ENCODE data around the gene TACC2.

The TACC2 gene

DNA sequence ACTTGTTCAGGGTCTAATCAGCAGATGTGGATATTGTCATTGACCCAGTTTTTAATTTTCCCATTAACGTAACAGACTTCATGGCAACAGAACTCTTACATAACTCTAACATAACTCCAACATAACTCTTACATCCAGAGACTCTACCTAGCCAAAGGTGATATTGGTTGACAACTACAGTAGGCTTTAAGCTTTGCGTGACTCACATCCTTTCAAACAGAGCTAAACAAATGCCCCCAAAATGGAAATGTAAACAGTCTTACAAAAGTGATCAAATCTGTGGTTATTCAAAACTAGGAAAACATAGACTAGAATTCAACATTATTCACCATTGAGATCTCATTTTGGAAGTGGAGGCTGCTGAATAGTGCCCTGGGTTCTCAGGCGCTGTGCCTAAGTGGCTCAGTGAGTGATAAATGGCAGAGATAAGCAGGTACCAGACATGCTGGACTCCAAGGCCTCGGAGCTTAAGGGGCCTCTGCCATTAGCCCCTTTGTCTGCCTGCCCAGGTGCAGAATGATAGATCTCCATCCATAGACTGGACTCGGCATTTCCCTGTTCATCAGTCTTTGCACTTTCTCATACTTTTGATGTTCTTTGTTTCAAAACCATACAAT lies 247.8 kb downstream of the TACC2 start:
- no peaks in the 10 kb centered on the region for H3K27me3 ChIP-seq (ENCODE audit: insufficient read depth, low read length)
- no peaks in the 10 kb centered on the region for H3K9me3 ChIP-seq (ENCODE audit: low read length)
- H3K4me3 ChIP-seq (ENCODE audit: low read length), result no peak overlapping the region
- peaks cover 64% of the 10 kb centered on the region for H3K36me3 ChIP-seq (ENCODE audit: insufficient read depth, low read length)
- no peak overlapping the region for H2AFZ ChIP-seq (ENCODE audit: low read depth, low read length)
- H3K4me1 ChIP-seq (ENCODE audit: insufficient read depth, low read length), result peaks cover 20% of the 10 kb centered on the region

DNA sequence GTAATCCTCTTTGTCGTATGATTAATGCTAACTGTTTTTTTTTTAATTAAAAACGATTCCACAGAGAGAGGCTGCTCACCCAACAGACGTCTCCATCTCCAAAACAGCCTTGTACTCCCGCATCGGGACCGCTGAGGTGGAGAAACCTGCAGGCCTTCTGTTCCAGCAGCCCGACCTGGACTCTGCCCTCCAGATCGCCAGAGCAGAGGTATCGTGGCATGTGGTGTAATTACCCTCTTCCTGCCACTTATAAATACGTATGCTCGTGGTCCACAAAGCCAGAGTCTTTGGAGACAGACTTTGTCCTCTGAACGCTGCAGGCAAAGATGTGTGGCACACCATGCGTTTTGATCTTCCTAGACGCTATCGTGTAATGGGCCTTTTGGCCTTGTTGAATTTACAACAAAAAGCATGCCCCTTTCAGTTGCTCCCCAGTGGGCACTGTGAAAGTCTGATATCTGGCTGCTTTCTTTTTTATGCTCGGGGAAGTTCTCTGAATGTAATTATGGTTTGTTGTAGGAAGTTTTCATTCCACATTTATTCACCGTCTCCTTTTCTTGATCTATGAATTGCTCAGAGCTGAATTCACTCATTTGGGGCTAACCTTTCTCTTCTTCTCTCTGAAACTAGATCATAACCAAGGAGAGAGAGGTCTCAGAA lies 248.5 kb downstream of the TACC2 start:
- Histone ChIP-seq H3K36me3 (ENCODE audit: insufficient read depth, low read length) (peaks cover 66% of the 10 kb centered on the region), H2AFZ (ENCODE audit: low read depth, low read length) (no peak overlapping the region), H3K4me1 (ENCODE audit: insufficient read depth, low read length) (peaks cover 20% of the 10 kb centered on the region), H3K9me3 (ENCODE audit: low read length) (no peaks in the 10 kb centered on the region), H3K27me3 (ENCODE audit: insufficient read depth, low read length) (no peaks in the 10 kb centered on the region), H3K4me3 (ENCODE audit: low read length) (no peak overlapping the region)

DNA sequence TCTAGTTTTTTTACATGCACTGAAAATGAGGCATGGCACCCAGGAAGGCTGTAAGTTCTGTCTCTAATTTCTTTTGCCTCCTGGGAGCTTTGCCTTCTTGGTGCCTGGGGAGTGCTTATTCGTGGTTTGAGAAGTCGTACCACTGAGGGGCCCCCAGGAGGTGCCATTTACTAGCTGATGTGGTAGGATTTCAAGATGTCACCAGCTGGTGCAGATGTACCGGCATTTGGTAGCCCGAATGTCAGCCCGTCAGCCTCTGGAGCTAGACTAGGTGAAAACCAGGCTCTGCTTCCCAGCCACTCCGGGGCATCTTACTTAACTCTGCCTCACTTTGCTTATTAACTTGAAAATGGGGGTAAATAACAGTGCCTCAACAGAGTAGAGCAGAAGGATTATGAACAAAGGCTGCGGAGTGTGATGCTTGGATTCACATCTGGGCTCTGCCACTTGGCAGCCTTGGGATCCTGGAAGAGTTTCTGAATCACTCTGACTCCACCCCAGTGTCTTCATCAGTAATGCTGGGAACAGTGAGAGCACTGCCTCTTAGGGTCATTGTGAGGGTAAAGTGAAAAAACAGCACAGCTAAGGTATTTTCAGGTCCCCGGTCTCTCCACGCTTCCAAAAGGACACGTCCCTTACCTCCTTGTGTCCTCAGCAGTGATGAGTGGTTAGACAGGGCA lies 250.8 kb downstream of the TACC2 start:
- Histone ChIP-seq H3K27me3 (ENCODE audit: insufficient read depth, low read length) (no peaks in the 10 kb centered on the region), H2AFZ (ENCODE audit: low read depth, low read length) (no peak overlapping the region), H3K4me3 (ENCODE audit: low read length) (no peak overlapping the region), H3K4me1 (ENCODE audit: insufficient read depth, low read length) (peaks cover 5% of the 10 kb centered on the region), H3K36me3 (ENCODE audit: insufficient read depth, low read length) (peaks cover 79% of the 10 kb centered on the region), H3K9me3 (ENCODE audit: low read length) (no peaks in the 10 kb centered on the region)

- H3K9me3 ChIP-seq (ENCODE audit: low read length), result no peaks in the 10 kb centered on the region
- H2AFZ ChIP-seq (ENCODE audit: low read depth, low read length), result no peak overlapping the region
- H3K4me1 ChIP-seq (ENCODE audit: insufficient read depth, low read length), result peaks cover 2% of the 10 kb centered on the region
- no peak overlapping the region for H3K4me3 ChIP-seq (ENCODE audit: low read length)
- H3K27me3 ChIP-seq (ENCODE audit: insufficient read depth, low read length), result no peaks in the 10 kb centered on the region
- peaks cover 84% of the 10 kb centered on the region for H3K36me3 ChIP-seq (ENCODE audit: insufficient read depth, low read length)
Observed at GRCh38 chr10:122240401-122240800, 251.4 kb downstream of the TACC2 start.

- Histone ChIP-seq H3K4me1 (ENCODE audit: insufficient read depth, low read length) (peaks cover 2% of the 10 kb centered on the region), H3K27me3 (ENCODE audit: insufficient read depth, low read length) (no peaks in the 10 kb centered on the region), H3K9me3 (ENCODE audit: low read length) (no peaks in the 10 kb centered on the region), H2AFZ (ENCODE audit: low read depth, low read length) (no peak overlapping the region), H3K4me3 (ENCODE audit: low read length) (no peak overlapping the region), H3K36me3 (ENCODE audit: insufficient read depth, low read length) (peaks cover 80% of the 10 kb centered on the region)
Observed at GRCh38 chr10:122241836-122242235, 252.9 kb downstream of the TACC2 start.

- no peak overlapping the region for H2AFZ ChIP-seq (ENCODE audit: low read depth, low read length)
- no peaks in the 10 kb centered on the region for H3K9me3 ChIP-seq (ENCODE audit: low read length)
- no peak overlapping the region for H3K4me3 ChIP-seq (ENCODE audit: low read length)
- peaks cover 2% of the 10 kb centered on the region for H3K4me1 ChIP-seq (ENCODE audit: insufficient read depth, low read length)
- peaks cover 80% of the 10 kb centered on the region for H3K36me3 ChIP-seq (ENCODE audit: insufficient read depth, low read length)
- no peaks in the 10 kb centered on the region for H3K27me3 ChIP-seq (ENCODE audit: insufficient read depth, low read length)
Observed at GRCh38 chr10:122243550-122243949, 254.6 kb downstream of the TACC2 start.

DNA sequence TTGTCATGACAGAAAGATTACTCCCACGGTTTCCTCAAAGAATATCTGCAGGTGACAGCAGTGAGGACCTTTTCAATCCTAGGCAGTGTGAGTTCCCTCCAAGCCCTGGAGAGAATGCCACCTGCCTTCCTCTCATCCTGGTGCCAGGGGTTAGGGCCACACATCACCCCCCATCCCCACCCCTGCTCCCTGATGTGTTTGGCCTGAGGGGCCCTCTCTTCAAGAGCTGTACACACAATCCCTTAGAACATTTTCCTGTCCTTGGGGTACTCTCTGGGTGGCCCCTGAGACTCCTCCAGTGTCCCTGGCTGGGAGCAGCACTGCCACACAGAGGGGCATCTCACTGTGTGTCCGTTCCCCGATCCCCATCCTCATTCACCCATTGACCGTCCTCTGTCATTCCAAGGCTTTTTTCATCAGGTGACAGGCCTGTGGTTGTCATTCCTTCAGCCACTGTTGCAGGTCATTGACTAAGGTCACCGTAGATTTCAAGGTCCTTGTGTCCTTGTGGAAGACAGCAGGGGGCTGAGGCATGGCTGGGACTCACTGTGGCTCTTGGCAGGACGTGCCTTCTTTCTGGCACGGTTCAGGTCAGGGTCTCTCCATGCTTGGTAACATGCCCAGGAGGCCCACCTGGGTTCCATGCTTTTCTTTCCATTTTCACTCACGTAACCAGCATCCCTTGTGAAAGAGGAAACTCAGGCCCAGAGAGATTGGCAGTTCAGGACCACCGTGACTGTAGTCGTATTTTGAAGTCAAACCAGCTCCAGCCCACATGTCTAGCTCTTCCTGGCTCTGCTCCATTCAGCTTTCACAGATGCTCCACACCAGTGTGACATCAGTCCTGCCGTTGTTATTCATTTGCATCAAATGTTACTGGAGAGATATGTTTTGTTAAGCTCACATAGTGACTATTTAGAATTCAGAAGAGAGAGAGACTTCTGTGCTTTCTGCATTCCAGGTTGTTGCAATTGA lies 255.3 kb downstream of the TACC2 start:
- Histone ChIP-seq H2AFZ (ENCODE audit: low read depth, low read length) (no peak overlapping the region), H3K9me3 (ENCODE audit: low read length) (no peaks in the 10 kb centered on the region), H3K36me3 (ENCODE audit: insufficient read depth, low read length) (peaks cover 83% of the 10 kb centered on the region), H3K4me3 (ENCODE audit: low read length) (no peak overlapping the region), H3K4me1 (ENCODE audit: insufficient read depth, low read length) (peaks cover 2% of the 10 kb centered on the region), H3K27me3 (ENCODE audit: insufficient read depth, low read length) (no peaks in the 10 kb centered on the region)

DNA sequence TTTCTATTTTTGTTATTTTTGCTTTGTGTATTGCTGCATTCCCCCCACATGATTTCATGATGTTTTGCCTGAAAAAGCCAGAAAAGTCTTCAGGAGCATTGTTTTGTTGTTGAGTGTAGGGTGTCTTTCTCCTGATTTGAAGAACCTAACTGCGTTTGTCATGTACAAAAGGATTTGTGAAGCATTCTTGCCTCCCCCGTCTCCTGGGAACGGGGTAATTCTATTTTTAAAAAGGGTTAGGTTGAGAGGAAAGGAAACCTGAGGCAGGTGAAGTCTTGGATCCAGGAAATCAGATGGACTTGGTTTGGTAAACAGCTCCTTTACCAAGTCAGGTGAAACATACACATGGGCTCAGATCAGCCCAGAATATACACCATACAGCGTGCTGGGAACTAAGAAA lies 256.2 kb downstream of the TACC2 start:
- no peak overlapping the region for H3K4me3 ChIP-seq (ENCODE audit: low read length)
- H3K27me3 ChIP-seq (ENCODE audit: insufficient read depth, low read length), result no peaks in the 10 kb centered on the region
- no peaks in the 10 kb centered on the region for H3K9me3 ChIP-seq (ENCODE audit: low read length)
- peaks cover 2% of the 10 kb centered on the region for H3K4me1 ChIP-seq (ENCODE audit: insufficient read depth, low read length)
- H3K36me3 ChIP-seq (ENCODE audit: insufficient read depth, low read length), result peaks cover 83% of the 10 kb centered on the region
- no peak overlapping the region for H2AFZ ChIP-seq (ENCODE audit: low read depth, low read length)

DNA sequence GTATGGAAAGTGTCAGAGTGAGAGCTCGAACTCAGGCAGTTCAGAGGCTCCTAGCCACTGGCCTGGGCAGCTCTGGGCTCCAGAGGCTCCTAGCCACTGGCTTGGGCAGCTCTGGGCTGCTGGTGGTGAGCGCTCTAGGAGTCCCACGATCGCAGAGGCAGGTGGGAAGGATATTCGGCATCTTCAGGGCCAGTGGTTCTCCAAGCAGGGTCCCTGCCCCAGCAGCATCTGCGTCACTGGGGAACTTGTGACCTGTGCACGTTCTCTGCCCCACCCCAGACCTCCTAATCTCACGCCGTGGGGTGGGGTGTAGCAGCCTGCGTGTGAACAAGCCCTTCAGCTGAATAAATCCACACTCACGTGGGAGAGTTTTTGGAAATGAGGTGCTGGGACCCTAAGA lies 256.9 kb downstream of the TACC2 start:
- Histone ChIP-seq H2AFZ (ENCODE audit: low read depth, low read length) (no peak overlapping the region), H3K9me3 (ENCODE audit: low read length) (no peaks in the 10 kb centered on the region), H3K27me3 (ENCODE audit: insufficient read depth, low read length) (no peaks in the 10 kb centered on the region), H3K36me3 (ENCODE audit: insufficient read depth, low read length) (peaks cover 79% of the 10 kb centered on the region), H3K4me3 (ENCODE audit: low read length) (no peak overlapping the region), H3K4me1 (ENCODE audit: insufficient read depth, low read length) (peaks cover 2% of the 10 kb centered on the region)

GRCh38 chr10:122246830-122247520 lies 258.0 kb downstream of the TACC2 start:
- H3K4me3 ChIP-seq (ENCODE audit: low read length), result no peak overlapping the region
- H2AFZ ChIP-seq (ENCODE audit: low read depth, low read length), result no peak overlapping the region
- H3K9me3 ChIP-seq (ENCODE audit: low read length), result no peaks in the 10 kb centered on the region
- peaks cover 77% of the 10 kb centered on the region for H3K36me3 ChIP-seq (ENCODE audit: insufficient read depth, low read length)
- peaks cover 2% of the 10 kb centered on the region for H3K4me1 ChIP-seq (ENCODE audit: insufficient read depth, low read length)
- H3K27me3 ChIP-seq (ENCODE audit: insufficient read depth, low read length), result no peaks in the 10 kb centered on the region

DNA sequence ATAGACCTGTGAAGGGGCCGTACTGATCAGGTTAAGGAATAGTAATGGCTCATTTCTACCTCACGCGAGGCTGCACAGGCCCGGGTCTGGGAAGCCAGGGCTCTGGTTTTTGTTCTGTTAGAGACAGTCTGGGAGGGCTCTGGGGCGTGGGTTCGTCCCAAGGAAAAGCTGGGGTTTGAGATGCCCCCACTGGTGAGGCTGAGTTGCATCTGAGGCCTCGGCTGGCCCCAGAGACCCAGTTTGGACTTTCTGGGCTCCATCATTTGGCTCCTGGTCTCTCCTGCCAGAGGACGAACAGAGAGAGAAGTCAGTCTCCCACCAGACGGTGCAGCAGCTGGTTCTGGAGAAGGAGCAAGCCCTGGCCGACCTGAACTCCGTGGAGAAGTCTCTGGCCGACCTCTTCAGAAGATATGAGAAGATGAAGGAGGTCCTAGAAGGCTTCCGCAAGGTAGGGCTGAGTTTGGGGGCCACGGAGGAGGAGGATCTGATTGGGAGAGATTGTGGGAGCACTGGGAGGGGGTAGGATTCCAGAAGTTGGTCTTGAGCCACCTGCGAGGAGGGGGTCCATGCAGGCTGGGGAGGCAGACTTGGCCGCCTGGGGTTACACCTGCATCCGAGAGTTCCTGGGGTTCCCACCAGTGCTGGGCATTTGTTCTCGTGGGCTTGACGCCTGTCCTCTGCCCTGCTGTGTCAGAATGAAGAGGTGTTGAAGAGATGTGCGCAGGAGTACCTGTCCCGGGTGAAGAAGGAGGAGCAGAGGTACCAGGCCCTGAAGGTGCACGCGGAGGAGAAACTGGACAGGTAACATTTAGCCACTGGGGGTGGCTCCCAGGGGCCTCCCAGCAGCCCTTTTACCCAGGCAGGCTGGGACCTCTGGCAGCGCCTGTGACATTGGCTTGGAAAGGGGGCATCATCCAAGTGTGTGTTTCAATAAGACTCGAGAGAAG lies 259.7 kb downstream of the TACC2 start:
- Histone ChIP-seq H3K27me3 (ENCODE audit: insufficient read depth, low read length) (no peaks in the 10 kb centered on the region), H3K9me3 (ENCODE audit: low read length) (no peaks in the 10 kb centered on the region), H2AFZ (ENCODE audit: low read depth, low read length) (no peak overlapping the region), H3K4me3 (ENCODE audit: low read length) (no peak overlapping the region), H3K4me1 (ENCODE audit: insufficient read depth, low read length) (peaks cover 2% of the 10 kb centered on the region), H3K36me3 (ENCODE audit: insufficient read depth, low read length) (peaks cover 77% of the 10 kb centered on the region)
